ENCODE measurements around the gene TBC1D1. TPM values are rescaled to one million over a fixed set of nuclear protein-coding genes. Genes with fewer than 3 reads are reported as not detected.

The TBC1D1 gene
- total RNA-seq, 1 donor, result 59.9 TPM

DNA sequence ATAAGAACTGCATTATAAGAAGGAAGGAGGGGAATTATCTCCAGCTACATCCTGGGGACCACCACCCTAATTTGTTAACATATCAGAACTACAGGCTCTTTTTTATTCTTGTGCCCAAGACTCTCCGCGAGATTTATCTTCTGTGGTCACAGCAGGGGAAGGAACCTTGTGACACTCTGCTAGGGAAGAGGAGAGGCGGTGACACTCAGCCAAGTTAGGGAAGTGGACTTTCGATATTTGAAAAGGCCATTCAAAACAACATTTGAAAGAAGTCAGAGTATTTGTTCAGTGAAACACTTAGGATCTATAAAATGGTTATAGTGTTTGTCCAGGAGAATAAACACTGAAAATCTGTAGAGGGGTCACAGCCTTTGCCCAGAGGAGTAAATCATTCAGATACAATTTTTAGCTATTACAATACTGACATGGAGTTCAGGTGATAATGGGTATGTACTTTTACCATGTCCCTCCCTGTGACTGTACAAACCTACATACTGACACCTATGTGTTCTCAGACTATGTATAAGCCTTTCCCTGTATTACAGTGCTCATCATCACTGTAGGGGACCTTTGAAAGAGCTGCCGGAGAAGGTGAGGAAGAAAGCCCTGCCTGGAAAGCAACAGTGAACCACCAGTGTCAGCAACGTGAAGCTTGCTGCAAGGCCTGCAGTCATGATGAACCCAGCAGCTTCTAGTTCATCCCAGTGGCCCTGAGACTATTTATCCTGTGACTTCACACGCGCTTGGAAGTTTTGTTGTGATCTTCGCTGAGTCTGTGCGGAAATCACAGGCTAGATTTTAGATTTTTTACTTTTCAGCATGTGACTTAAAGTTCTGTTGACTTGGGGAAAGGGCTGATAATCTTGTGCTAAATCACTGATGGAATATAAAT is 60.8 kb downstream of the TBC1D1 start:
- no peak for DNase-seq (ENCODE audit: low read depth)
- H3K4me3 ChIP-seq (ENCODE audit: low read depth, low read length), result no peak overlapping the region
- TF ChIP-seq, protein P1, sequence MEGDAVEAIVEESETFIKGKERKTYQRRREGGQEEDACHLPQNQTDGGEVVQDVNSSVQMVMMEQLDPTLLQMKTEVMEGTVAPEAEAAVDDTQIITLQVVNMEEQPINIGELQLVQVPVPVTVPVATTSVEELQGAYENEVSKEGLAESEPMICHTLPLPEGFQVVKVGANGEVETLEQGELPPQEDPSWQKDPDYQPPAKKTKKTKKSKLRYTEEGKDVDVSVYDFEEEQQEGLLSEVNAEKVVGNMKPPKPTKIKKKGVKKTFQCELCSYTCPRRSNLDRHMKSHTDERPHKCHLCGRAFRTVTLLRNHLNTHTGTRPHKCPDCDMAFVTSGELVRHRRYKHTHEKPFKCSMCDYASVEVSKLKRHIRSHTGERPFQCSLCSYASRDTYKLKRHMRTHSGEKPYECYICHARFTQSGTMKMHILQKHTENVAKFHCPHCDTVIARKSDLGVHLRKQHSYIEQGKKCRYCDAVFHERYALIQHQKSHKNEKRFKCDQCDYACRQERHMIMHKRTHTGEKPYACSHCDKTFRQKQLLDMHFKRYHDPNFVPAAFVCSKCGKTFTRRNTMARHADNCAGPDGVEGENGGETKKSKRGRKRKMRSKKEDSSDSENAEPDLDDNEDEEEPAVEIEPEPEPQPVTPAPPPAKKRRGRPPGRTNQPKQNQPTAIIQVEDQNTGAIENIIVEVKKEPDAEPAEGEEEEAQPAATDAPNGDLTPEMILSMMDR (IDR thresholded peaks at IDR 0.05; ENCODE audit: insufficient read depth, low read length), result no peak

DNA sequence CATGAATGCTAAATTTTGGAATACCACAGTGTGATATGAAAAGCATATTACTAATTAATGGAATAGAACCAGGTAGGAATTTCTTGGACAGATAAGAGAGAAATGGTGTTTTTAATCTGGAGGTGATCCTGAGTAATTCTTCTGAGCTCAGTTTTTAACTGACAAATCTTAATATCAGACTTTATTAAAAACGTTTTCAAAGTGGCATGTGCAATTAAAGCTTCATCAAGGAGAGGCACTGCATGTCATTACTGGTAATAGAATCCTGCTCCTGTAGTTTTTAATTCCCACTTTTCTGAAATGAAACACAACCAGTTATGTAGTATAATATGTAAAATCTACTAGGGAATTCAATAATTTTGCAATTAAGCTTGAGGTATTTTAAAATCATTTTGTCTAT is 62.3 kb downstream of the TBC1D1 start:
- TF ChIP-seq, protein P1 (IDR thresholded peaks at IDR 0.05; ENCODE audit: insufficient read depth, low read length), result no peak
- H3K4me3 ChIP-seq (ENCODE audit: low read depth, low read length), result no peak overlapping the region
- no peak for DNase-seq (ENCODE audit: low read depth)

DNA sequence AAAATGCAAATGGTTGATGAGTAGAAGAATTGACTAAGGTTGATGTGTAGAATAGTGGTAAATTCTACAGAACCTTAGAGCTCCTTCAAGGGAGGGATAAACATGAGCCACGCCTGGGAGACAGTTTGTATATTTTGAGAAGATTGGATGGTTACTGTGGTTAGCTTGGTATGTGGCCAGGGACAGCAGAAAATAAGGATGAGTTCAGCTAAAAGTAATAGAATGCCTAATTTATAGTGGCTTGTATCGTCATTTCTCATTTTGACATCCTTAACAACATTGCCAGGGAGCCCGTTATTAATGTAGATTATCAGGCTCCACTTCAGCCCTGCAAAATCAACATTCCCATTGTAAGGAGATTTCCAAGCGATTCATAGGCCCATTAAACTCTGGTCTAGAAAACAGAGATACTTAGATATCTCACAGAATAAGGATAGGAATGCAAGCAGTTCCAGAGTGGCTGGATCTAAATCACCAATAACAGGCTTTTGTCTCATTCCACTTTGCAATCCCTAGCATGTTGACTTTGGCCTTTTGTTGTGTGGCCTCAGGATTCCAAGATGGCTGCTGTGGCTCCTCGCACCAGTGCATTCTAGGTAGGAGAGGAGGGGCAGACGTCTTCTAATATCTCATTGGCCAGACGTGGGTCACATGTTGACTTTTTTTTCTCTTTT is 62.9 kb downstream of the TBC1D1 start:
- peak; percentile 37 for DNase-seq (ENCODE audit: low read depth)
- TF ChIP-seq, protein P1 (IDR thresholded peaks at IDR 0.05; ENCODE audit: insufficient read depth, low read length), result no peak
- no peak overlapping the region for H3K4me3 ChIP-seq (ENCODE audit: low read depth, low read length)

DNA sequence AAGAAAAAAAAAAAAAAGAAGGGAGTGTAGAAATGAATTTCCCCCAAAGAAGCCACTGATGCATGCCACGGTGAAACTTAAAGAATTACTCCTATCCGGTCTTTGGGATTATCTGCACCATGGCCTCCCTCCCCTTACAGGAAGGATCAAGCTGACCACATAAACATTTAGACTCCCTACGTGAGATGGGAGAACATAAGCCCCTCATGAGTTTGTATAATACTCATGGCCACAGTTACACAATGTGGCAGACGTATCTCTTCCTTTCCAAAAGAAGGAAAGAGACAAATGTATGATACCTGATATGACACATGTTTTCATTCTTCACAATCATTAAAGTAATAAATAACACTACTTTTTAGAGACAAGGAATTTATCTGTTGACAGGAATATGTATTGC is 66.1 kb downstream of the TBC1D1 start:
- TF ChIP-seq, protein P1 (IDR thresholded peaks at IDR 0.05; ENCODE audit: insufficient read depth, low read length), result no peak
- no peak for DNase-seq (ENCODE audit: low read depth)
- no peak overlapping the region for H3K4me3 ChIP-seq (ENCODE audit: low read depth, low read length)

DNA sequence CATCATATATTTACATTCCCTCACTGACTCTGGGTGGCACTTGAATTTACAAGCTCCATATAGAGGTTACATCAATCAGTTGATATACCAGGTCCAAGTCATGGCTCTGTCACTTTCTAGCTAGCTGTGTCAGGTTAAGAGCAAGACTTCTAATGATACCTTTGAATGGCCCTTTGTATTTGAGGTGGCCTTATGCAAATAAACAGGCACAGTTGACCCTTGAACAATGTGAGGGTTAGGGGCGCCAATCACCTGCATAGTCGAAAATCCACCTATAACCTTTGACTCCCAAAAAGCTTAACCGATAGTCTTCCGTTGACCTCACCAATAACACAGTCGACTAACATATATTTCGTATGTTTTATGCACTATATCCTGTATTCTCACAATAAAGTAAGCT is 68.0 kb downstream of the TBC1D1 start:
- no peak overlapping the region for H3K4me3 ChIP-seq (ENCODE audit: low read depth, low read length)
- no peak for DNase-seq (ENCODE audit: low read depth)
- TF ChIP-seq, protein P1 (IDR thresholded peaks at IDR 0.05; ENCODE audit: insufficient read depth, low read length), result no peak

DNA sequence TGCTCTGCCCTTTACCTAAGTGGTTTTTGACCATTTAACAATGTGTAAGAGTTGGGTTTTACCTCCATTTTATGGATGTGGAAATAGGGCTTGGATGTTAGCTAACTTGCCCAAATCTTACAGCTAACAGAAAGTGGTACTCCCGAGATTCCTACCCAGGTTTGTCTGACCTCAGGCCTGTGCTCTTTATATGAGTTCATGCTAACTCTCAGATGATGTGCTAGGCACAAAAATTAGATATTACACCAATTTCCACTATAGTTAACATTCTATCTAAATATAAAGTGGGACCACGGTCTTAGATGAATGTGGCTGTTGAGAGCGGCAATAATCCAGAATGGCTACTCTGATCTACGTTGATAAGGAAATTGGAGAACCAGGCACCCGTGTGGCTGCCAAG is 69.2 kb downstream of the TBC1D1 start, which contains the start of gene PTTG2:
TSS of gene PTTG2 (plus strand) at position 301 of the 400 bp plus-strand sequence. CDS start at position 338, 37 bp downstream.
- H3K4me3 ChIP-seq (ENCODE audit: low read depth, low read length), result no peak within 1 kb of the TSS
- TF ChIP-seq, protein P1 (IDR thresholded peaks at IDR 0.05; ENCODE audit: insufficient read depth, low read length), result no peak
- no peak for DNase-seq (ENCODE audit: low read depth)

All from fibroblast of the aortic adventitia (primary cell).